ENCODE measurements around the gene PPP4R4. TPM values are rescaled to one million over a fixed set of nuclear protein-coding genes. Genes with fewer than 3 reads are reported as not detected.

PPP4R4 gene
- total and polyA plus RNA-seq, 2 of the 4 experiments (the other 2 are of a cell fraction) = 0.17 to 0.36 TPM

DNA sequence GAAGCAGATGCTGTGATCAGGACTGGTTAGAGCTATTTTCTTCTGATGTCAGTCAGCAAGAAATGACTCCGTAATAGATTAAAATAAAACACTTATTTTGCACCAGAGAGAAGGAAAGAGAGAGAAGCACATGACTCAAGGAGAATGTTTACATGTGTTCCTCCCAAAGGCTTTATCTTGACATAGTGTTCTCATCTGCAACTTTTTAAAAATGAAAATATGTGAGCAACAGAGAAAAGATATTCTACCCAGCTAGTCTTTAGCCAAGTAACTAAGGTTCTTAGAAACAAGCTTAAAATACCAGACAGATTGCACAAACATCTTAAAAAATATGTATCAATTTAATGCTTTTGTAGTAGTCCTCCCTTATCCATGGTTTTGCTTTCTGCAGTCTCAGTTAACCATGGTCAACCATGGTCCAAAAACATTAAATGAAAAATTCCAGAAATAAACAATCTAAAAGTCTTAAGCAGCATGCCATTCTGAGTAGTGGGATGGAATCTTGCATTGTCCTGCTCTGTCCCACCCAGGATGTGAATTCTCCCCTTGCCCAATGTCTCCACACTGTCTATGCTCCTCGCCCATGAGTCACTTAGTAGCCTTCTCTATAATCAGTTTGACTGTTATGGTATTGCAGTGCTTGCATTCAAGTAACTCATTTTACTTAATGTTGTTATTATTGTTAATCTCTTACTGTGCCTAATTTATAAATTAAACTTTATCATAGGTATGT is 109.0 kb downstream of the PPP4R4 start:
- Histone ChIP-seq H3K23ac (ENCODE audit: low read depth, low read length) (no peak overlapping the region), H2AK9ac (replicated peaks; ENCODE audit: low read depth, low read length, poor library complexity) (no peak overlapping the region), H3K4ac (ENCODE audit: low read depth, low read length) (no peak overlapping the region), H3K27me3 (ENCODE audit: control insufficient read depth, insufficient read depth, low read length) (no peaks in the 10 kb centered on the region), H2BK15ac (ENCODE audit: low read depth, low read length) (no peak overlapping the region), H3K9me1 (ENCODE audit: insufficient read depth, low read length) (no peaks in the 10 kb centered on the region), H3K9ac (ENCODE audit: low read depth, low read length) (no peak overlapping the region), H4K91ac (ENCODE audit: insufficient read depth, low read depth, low read length) (no peak overlapping the region), H3K27ac (ENCODE audit: insufficient read depth, low read length) (no peak overlapping the region), H4K5ac (ENCODE audit: low read depth, low read length) (no peak overlapping the region), H3K36me3 (ENCODE audit: control insufficient read depth, insufficient read depth, low read length) (no peaks in the 10 kb centered on the region), H2BK5ac (ENCODE audit: low read depth, low read length, poor library complexity, severe bottlenecking) (no peak overlapping the region), H3K4me3 (ENCODE audit: insufficient read depth, low read depth, low read length) (no peak overlapping the region), H3K4me1 (ENCODE audit: control insufficient read depth, insufficient read depth, low read length) (no peaks in the 10 kb centered on the region), H3K14ac (replicated peaks; ENCODE audit: low read depth, low read length) (no peak overlapping the region), H4K20me1 (ENCODE audit: insufficient read depth, low read length) (no peaks in the 10 kb centered on the region), H3K4me2 (ENCODE audit: low read depth, low read length) (no peak overlapping the region), H3K79me1 (ENCODE audit: low read depth in 1 of 2, low read length in 2 of 2) (no peaks in the 10 kb centered on the region), H3K18ac (ENCODE audit: low read depth, low read length) (no peak overlapping the region), H3K56ac (ENCODE audit: extremely low read depth, insufficient read depth, low read length) (no peak overlapping the region), H3K9me3 (ENCODE audit: control insufficient read depth, insufficient read depth, low read length) (no peaks in the 10 kb centered on the region), H2BK20ac (ENCODE audit: low read depth, low read length) (no peak overlapping the region), H2AK5ac (ENCODE audit: low read depth, low read length) (no peak overlapping the region), H2AFZ (replicated peaks; ENCODE audit: low read length, poor library complexity) (no peak overlapping the region), H2BK120ac (ENCODE audit: low read depth, low read length) (no peak overlapping the region), H4K8ac (ENCODE audit: low read depth in 2 of 2, low read length in 2 of 2) (no peak overlapping the region)
- in situ Hi-C loops (cut with MboI; ENCODE audit: low sequenced_read_pairs) (no loop called here), dilution Hi-C loops (cut with HindIII; ENCODE audit: low sequenced_read_pairs, unreplicated experiment) (no loop called here), intact Hi-C loops (cut with micrococcal nuclease) (no loop called here)
- TF ChIP-seq NFE2L2 (IDR thresholded peaks at IDR 0.05; ENCODE audit: low read depth, low read length) (no peak), POLR2A (IDR thresholded peaks at IDR 0.05; ENCODE audit: low read depth, low read length) (no peak), CTCF (conservative IDR thresholded peaks at IDR 0.05; ENCODE audit: low read depth, low read length) (no peak), MAZ (IDR thresholded peaks at IDR 0.05; ENCODE audit: borderline replicate concordance, low read depth, low read length) (no peak), MXI1 (IDR thresholded peaks at IDR 0.05; ENCODE audit: borderline replicate concordance, low read depth, low read length) (no peak), RFX5 (IDR thresholded peaks at IDR 0.05; ENCODE audit: low read depth, low read length) (no peak), SMC3 (IDR thresholded peaks at IDR 0.05; ENCODE audit: low read depth, low read length) (no peak)
- TF ChIP-seq, protein P1, sequence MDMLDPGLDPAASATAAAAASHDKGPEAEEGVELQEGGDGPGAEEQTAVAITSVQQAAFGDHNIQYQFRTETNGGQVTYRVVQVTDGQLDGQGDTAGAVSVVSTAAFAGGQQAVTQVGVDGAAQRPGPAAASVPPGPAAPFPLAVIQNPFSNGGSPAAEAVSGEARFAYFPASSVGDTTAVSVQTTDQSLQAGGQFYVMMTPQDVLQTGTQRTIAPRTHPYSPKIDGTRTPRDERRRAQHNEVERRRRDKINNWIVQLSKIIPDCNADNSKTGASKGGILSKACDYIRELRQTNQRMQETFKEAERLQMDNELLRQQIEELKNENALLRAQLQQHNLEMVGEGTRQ (IDR thresholded peaks at IDR 0.05; ENCODE audit: low read depth, low read length) = no peak
- ATAC-seq (ENCODE audit: low read depth) (no peak), DNase-seq (no peak)
- WGBS, 2 experiments (ENCODE audit: extremely low coverage in 2 of 2, insufficient read length in 1 of 2) = no CpG with 5 or more reads among the region's 2 CpGs
- POLR2A ChIA-PET (ENCODE audit: unreplicated experiment) = no interaction called here
- BruUV-seq (replicated peaks) = no TSS peak
- CTCF ChIA-PET = no interaction called here

All from IMR-90 (cell line).